Measurements from ENCODE around the gene ATP6V0A1. TPM values are rescaled to one million over a fixed set of nuclear protein-coding genes. Genes with fewer than 3 reads are reported as not detected.
A peak's percentile ranks its signal among the peaks of the same experiment; 100 is the strongest.

ATP6V0A1 gene
- total RNA-seq, 4 donors from 2014 or later = 51.9 to 74.9 (median 63.9) TPM

GRCh38 chr17:42484304-42484703 lies 25.6 kb downstream of the ATP6V0A1 start:
- DNase-seq (ENCODE audit: extremely low spot score) = no peak
- intact Hi-C loops (cut with DNase I) = no loop called here
- H3K36me3 ChIP-seq = peaks cover 59 to 100% (median 90%) of the 10 kb centered on the region in 4 donors
- 57% methylated on average over 7 of the region's 7 CpGs for WGBS
- no peak overlapping the region for H3K4me3 ChIP-seq
- no peaks in the 10 kb centered on the region for H3K9me3 ChIP-seq
- TF ChIP-seq POLR2AphosphoS5 (IDR thresholded peaks at IDR 0.05) = no peak
- no peak for TF ChIP-seq CTCF (IDR thresholded peaks at IDR 0.05)
- TF ChIP-seq POLR2A (IDR thresholded peaks at IDR 0.05; ENCODE audit: low read depth) = no peak
- no peak for TF ChIP-seq EP300 (IDR thresholded peaks at IDR 0.05)
- H3K27me3 ChIP-seq = no peaks in the 10 kb centered on the region
- H3K4me1 ChIP-seq = peaks cover 4 to 44% (median 25%) of the 10 kb centered on the region in 4 donors
- peak overlapping the region; percentile 57 to 81 (median 66) for H3K27ac ChIP-seq (replicated peaks in 1 of 4)

DNA sequence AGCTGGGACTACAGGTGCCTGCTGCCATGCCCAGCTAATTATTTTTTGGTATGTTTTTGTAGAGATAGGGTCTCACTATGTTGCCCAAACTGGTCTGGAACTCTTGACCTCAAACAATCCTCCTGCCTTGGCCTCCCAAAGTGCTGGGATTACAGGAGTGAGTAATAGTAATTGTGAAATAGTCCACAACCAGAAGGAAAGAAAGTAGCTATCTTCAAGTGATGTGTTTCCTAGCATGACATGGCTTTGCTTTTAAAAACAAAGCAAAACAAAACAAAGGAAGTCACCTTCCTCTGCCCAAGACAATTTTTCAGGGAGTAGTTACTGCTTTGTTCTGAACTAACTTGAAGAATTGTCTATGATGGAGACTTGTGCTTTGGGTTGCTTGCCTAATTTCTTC lies 27.0 kb downstream of the ATP6V0A1 start:
- Histone ChIP-seq H3K27me3 (no peaks in the 10 kb centered on the region), H3K4me1 (peaks cover 4 to 44% (median 25%) of the 10 kb centered on the region in 4 donors), H3K9me3 (no peaks in the 10 kb centered on the region), H3K4me3 (no peak overlapping the region), H3K27ac (replicated peaks in 1 of 4) (peak overlapping the region in 1 of 4 donors; percentile 54), H3K36me3 (peaks cover 58 to 100% (median 90%) of the 10 kb centered on the region in 4 donors)
- no peak for DNase-seq (ENCODE audit: extremely low spot score)
- TF ChIP-seq CTCF (IDR thresholded peaks at IDR 0.05) (no peak), POLR2A (IDR thresholded peaks at IDR 0.05; ENCODE audit: low read depth) (no peak), EP300 (IDR thresholded peaks at IDR 0.05) (no peak), POLR2AphosphoS5 (IDR thresholded peaks at IDR 0.05) (no peak)
- intact Hi-C loops (cut with DNase I) = no loop called here

DNA sequence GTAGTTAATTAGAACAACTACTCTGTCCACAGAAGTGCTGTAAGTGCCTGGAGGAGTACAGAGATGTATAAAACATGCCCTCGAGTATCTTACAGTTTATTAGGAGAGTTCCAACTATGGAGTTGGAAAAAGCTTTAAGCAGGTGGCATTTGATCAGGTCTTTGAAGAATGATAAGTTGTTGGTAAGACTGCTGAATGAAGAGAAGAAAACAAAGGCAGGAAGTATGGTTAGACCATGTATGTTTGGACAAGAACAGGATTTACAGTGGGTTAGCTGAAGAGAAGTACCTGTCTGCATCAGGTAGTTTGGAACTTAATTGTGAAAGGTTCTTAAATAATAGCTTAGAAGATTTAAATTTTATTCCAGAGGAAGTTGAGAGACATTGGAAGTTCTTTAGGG lies 29.4 kb downstream of the ATP6V0A1 start:
- DNase-seq (ENCODE audit: extremely low spot score) = no peak
- no peaks in the 10 kb centered on the region for H3K9me3 ChIP-seq
- intact Hi-C loops (cut with DNase I) = no loop called here
- no peak for TF ChIP-seq POLR2AphosphoS5 (IDR thresholded peaks at IDR 0.05)
- TF ChIP-seq POLR2A (IDR thresholded peaks at IDR 0.05; ENCODE audit: low read depth) = no peak
- peaks cover 72 to 100% (median 92%) of the 10 kb centered on the region in 4 donors for H3K36me3 ChIP-seq
- 100% methylated on average over 1 of the region's 1 CpG for WGBS
- peaks cover 4 to 35% (median 16%) of the 10 kb centered on the region in 4 donors for H3K4me1 ChIP-seq
- H3K4me3 ChIP-seq = no peak overlapping the region
- H3K27me3 ChIP-seq = no peaks in the 10 kb centered on the region
- H3K27ac ChIP-seq (replicated peaks in 1 of 4) = no peak overlapping the region

GRCh38 chr17:42493319-42493718 lies 34.6 kb downstream of the ATP6V0A1 start:
- no peak overlapping the region for H3K27ac ChIP-seq (replicated peaks in 1 of 4)
- 70% methylated on average over 3 of the region's 3 CpGs for WGBS
- no peak for TF ChIP-seq CTCF (IDR thresholded peaks at IDR 0.05)
- TF ChIP-seq POLR2AphosphoS5 (IDR thresholded peaks at IDR 0.05) = no peak
- TF ChIP-seq EP300 (IDR thresholded peaks at IDR 0.05) = no peak
- no peak for TF ChIP-seq POLR2A (IDR thresholded peaks at IDR 0.05; ENCODE audit: low read depth)
- H3K4me3 ChIP-seq = no peak overlapping the region
- no peak for DNase-seq (ENCODE audit: extremely low spot score)
- intact Hi-C loops (cut with DNase I) = no loop called here
- peaks cover 71 to 100% (median 96%) of the 10 kb centered on the region in 4 donors for H3K36me3 ChIP-seq
- H3K9me3 ChIP-seq = no peaks in the 10 kb centered on the region
- no peaks in the 10 kb centered on the region for H3K4me1 ChIP-seq
- H3K27me3 ChIP-seq = no peaks in the 10 kb centered on the region

GRCh38 chr17:42494673-42495072 lies 36.0 kb downstream of the ATP6V0A1 start:
- no peaks in the 10 kb centered on the region for H3K9me3 ChIP-seq
- intact Hi-C loops (cut with DNase I) = no loop called here
- H3K36me3 ChIP-seq = peaks cover 66 to 100% (median 95%) of the 10 kb centered on the region in 4 donors
- H3K27me3 ChIP-seq = no peaks in the 10 kb centered on the region
- H3K4me3 ChIP-seq = no peak overlapping the region
- TF ChIP-seq CTCF (IDR thresholded peaks at IDR 0.05) = no peak
- no peak for TF ChIP-seq POLR2AphosphoS5 (IDR thresholded peaks at IDR 0.05)
- no peak for TF ChIP-seq EP300 (IDR thresholded peaks at IDR 0.05)
- TF ChIP-seq POLR2A (IDR thresholded peaks at IDR 0.05; ENCODE audit: low read depth) = no peak
- 90% methylated on average over 4 of the region's 4 CpGs for WGBS
- no peak overlapping the region for H3K27ac ChIP-seq (replicated peaks in 1 of 4)
- H3K4me1 ChIP-seq = no peaks in the 10 kb centered on the region
- DNase-seq (ENCODE audit: extremely low spot score) = no peak
